Measurements from ENCODE around the gene UCHL1. TPM values are rescaled to one million over a fixed set of nuclear protein-coding genes. Genes with fewer than 3 reads are reported as not detected.

Gene UCHL1
- total RNA-seq, 1 donor from 2014 or later = 12.5 TPM

GRCh38 chr4:41232856-41233255 lies 23.9 kb upstream of the UCHL1 start:
- no peak overlapping the region for H3K27ac ChIP-seq (ENCODE audit: low read depth, low read length)
- H3K27me3 ChIP-seq (ENCODE audit: control insufficient read depth in 3 of 3, insufficient read depth in 3 of 3, low read length in 3 of 3) = no peaks in the 10 kb centered on the region
- no peaks in the 10 kb centered on the region for H3K4me1 ChIP-seq (ENCODE audit: control insufficient read depth in 3 of 3, insufficient read depth in 3 of 3, low read length in 3 of 3)
- H3K4me3 ChIP-seq (ENCODE audit: low read length in 3 of 3) = no peak overlapping the region
- H3K36me3 ChIP-seq (ENCODE audit: control insufficient read depth in 3 of 3, insufficient read depth in 3 of 3, low read length in 3 of 3) = no peaks in the 10 kb centered on the region
- no peak overlapping the region for H3K9ac ChIP-seq (ENCODE audit: low read depth in 1 of 3, low read length in 3 of 3)
- H3K9me3 ChIP-seq (ENCODE audit: control insufficient read depth in 3 of 3, low read length in 3 of 3) = no peaks in the 10 kb centered on the region

DNA sequence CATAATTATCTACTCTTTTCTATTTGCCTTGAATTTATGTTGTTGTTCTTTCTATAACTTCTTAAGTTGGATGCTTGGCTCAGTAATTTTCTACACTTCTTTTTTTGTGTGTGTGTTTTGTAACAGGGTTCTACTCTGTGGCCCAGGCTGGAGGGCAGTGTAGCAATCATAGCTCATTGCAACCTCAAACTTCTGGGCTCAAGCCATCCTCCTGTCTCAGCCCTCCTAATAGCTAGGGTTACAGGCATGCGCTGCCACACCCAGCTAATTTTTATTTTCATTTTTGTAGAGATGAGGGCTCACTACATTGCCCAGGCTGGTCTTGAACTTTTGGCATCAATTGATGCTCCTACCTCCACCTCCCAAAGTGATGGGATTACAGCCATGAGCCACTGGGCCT lies 20.7 kb upstream of the UCHL1 start:
- Histone ChIP-seq H3K27ac (ENCODE audit: low read depth, low read length) (no peak overlapping the region), H3K4me1 (ENCODE audit: control insufficient read depth in 3 of 3, insufficient read depth in 3 of 3, low read length in 3 of 3) (no peaks in the 10 kb centered on the region), H3K9ac (ENCODE audit: low read depth in 1 of 3, low read length in 3 of 3) (no peak overlapping the region), H3K27me3 (ENCODE audit: control insufficient read depth in 3 of 3, insufficient read depth in 3 of 3, low read length in 3 of 3) (no peaks in the 10 kb centered on the region), H3K9me3 (ENCODE audit: control insufficient read depth in 3 of 3, low read length in 3 of 3) (no peaks in the 10 kb centered on the region), H3K36me3 (ENCODE audit: control insufficient read depth in 3 of 3, insufficient read depth in 3 of 3, low read length in 3 of 3) (no peaks in the 10 kb centered on the region), H3K4me3 (ENCODE audit: low read length in 3 of 3) (no peak overlapping the region)

DNA sequence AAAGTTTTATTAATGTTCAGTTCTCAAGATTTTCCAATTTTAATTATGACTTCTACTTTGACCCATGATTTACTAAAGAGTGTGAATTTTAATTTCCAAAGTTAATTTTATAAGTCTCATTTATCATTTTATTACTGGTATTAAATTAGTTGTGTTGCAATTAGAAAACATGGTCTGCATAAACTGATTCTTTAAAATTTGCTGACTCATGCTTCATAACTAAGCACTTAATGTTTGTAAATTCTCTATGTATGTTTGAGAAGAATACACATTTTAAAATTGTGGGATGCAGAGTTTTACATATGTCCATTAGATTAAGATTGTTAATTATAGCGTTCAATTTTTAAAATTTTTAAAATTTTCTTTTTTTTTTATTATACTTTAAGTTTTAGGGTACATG lies 20.2 kb upstream of the UCHL1 start:
- H3K9me3 ChIP-seq (ENCODE audit: control insufficient read depth in 3 of 3, low read length in 3 of 3) = no peaks in the 10 kb centered on the region
- no peaks in the 10 kb centered on the region for H3K36me3 ChIP-seq (ENCODE audit: control insufficient read depth in 3 of 3, insufficient read depth in 3 of 3, low read length in 3 of 3)
- no peak overlapping the region for H3K27ac ChIP-seq (ENCODE audit: low read depth, low read length)
- no peak overlapping the region for H3K4me3 ChIP-seq (ENCODE audit: low read length in 3 of 3)
- no peaks in the 10 kb centered on the region for H3K27me3 ChIP-seq (ENCODE audit: control insufficient read depth in 3 of 3, insufficient read depth in 3 of 3, low read length in 3 of 3)
- H3K9ac ChIP-seq (ENCODE audit: low read depth in 1 of 3, low read length in 3 of 3) = no peak overlapping the region
- H3K4me1 ChIP-seq (ENCODE audit: control insufficient read depth in 3 of 3, insufficient read depth in 3 of 3, low read length in 3 of 3) = no peaks in the 10 kb centered on the region

DNA sequence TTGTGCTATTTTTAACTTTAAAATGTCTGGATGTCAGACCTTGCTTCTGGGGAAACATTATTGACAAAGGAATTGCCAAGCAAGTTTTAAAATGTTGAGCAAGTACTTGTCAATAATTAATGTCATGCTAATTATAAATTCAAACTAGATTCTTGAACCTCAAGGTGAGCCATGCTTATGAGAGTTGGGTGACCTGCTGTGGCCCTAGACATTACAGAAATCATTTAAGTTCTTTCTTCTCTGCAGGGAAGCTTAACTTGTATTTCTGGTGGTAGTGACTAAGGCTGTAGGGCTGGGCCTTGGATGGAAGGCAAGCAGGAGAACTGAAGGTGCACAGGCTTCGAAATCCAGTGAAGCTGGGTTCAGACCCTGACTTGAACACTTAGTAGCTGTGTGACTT lies 14.8 kb upstream of the UCHL1 start:
- Histone ChIP-seq H3K9ac (ENCODE audit: low read depth in 1 of 3, low read length in 3 of 3) (no peak overlapping the region), H3K4me1 (ENCODE audit: control insufficient read depth in 3 of 3, insufficient read depth in 3 of 3, low read length in 3 of 3) (no peaks in the 10 kb centered on the region), H3K27ac (ENCODE audit: low read depth, low read length) (no peak overlapping the region), H3K27me3 (ENCODE audit: control insufficient read depth in 3 of 3, insufficient read depth in 3 of 3, low read length in 3 of 3) (no peaks in the 10 kb centered on the region), H3K9me3 (ENCODE audit: control insufficient read depth in 3 of 3, low read length in 3 of 3) (no peaks in the 10 kb centered on the region), H3K36me3 (ENCODE audit: control insufficient read depth in 3 of 3, insufficient read depth in 3 of 3, low read length in 3 of 3) (no peaks in the 10 kb centered on the region), H3K4me3 (ENCODE audit: low read length in 3 of 3) (no peak overlapping the region)

GRCh38 chr4:41245983-41246382 lies 10.7 kb upstream of the UCHL1 start:
- Histone ChIP-seq H3K36me3 (ENCODE audit: control insufficient read depth in 3 of 3, insufficient read depth in 3 of 3, low read length in 3 of 3) (no peaks in the 10 kb centered on the region), H3K9ac (ENCODE audit: low read depth in 1 of 3, low read length in 3 of 3) (no peak overlapping the region), H3K9me3 (ENCODE audit: control insufficient read depth in 3 of 3, low read length in 3 of 3) (no peaks in the 10 kb centered on the region), H3K27me3 (ENCODE audit: control insufficient read depth in 3 of 3, insufficient read depth in 3 of 3, low read length in 3 of 3) (no peaks in the 10 kb centered on the region), H3K4me3 (ENCODE audit: low read length in 3 of 3) (no peak overlapping the region), H3K27ac (ENCODE audit: low read depth, low read length) (no peak overlapping the region), H3K4me1 (ENCODE audit: control insufficient read depth in 3 of 3, insufficient read depth in 3 of 3, low read length in 3 of 3) (no peaks in the 10 kb centered on the region)

GRCh38 chr4:41256131-41256739 lies 493 bp upstream of the UCHL1 start:
- no peaks in the 10 kb centered on the region for H3K36me3 ChIP-seq (ENCODE audit: control insufficient read depth in 3 of 3, insufficient read depth in 3 of 3, low read length in 3 of 3)
- H3K27ac ChIP-seq (ENCODE audit: low read depth, low read length) = no peak overlapping the region
- H3K9ac ChIP-seq (ENCODE audit: low read depth in 1 of 3, low read length in 3 of 3) = no peak overlapping the region
- H3K4me3 ChIP-seq (ENCODE audit: low read length in 3 of 3) = peak overlapping the region; percentile 54 to 64 (median 60)
- H3K27me3 ChIP-seq (ENCODE audit: control insufficient read depth in 3 of 3, insufficient read depth in 3 of 3, low read length in 3 of 3) = peaks cover 12 to 19% (median 16%) of the 10 kb centered on the region in 3 donors
- H3K4me1 ChIP-seq (ENCODE audit: control insufficient read depth in 3 of 3, insufficient read depth in 3 of 3, low read length in 3 of 3) = peaks cover 8 to 14% (median 13%) of the 10 kb centered on the region in 3 donors
- no peaks in the 10 kb centered on the region for H3K9me3 ChIP-seq (ENCODE audit: control insufficient read depth in 3 of 3, low read length in 3 of 3)

- H3K27me3 ChIP-seq (ENCODE audit: control insufficient read depth in 3 of 3, insufficient read depth in 3 of 3, low read length in 3 of 3) = peaks cover 12 to 19% (median 16%) of the 10 kb centered on the region in 3 donors
- peak overlapping the region in 1 of 3 donors; percentile 58 for H3K9ac ChIP-seq (ENCODE audit: low read depth in 1 of 3, low read length in 3 of 3)
- no peak overlapping the region for H3K27ac ChIP-seq (ENCODE audit: low read depth, low read length)
These were observed 651 bp downstream of the UCHL1 start for GRCh38 chr4:41257257-41257901.

GRCh38 chr4:41257906-41258305 lies 1.2 kb downstream of the UCHL1 start:
- H3K9me3 ChIP-seq (ENCODE audit: control insufficient read depth in 3 of 3, low read length in 3 of 3) = no peaks in the 10 kb centered on the region
- no peaks in the 10 kb centered on the region for H3K36me3 ChIP-seq (ENCODE audit: control insufficient read depth in 3 of 3, insufficient read depth in 3 of 3, low read length in 3 of 3)
- peak overlapping the region in 1 of 3 donors; percentile 60 for H3K4me3 ChIP-seq (ENCODE audit: low read length in 3 of 3)
- peaks cover 8 to 14% (median 13%) of the 10 kb centered on the region in 3 donors for H3K4me1 ChIP-seq (ENCODE audit: control insufficient read depth in 3 of 3, insufficient read depth in 3 of 3, low read length in 3 of 3)
- H3K27ac ChIP-seq (ENCODE audit: low read depth, low read length) = no peak overlapping the region
- peaks cover 12 to 19% (median 16%) of the 10 kb centered on the region in 3 donors for H3K27me3 ChIP-seq (ENCODE audit: control insufficient read depth in 3 of 3, insufficient read depth in 3 of 3, low read length in 3 of 3)
- no peak overlapping the region for H3K9ac ChIP-seq (ENCODE audit: low read depth in 1 of 3, low read length in 3 of 3)

More at GRCh38 chr4:41257257-41257901, 651 bp downstream of the UCHL1 start:
- H3K4me1 ChIP-seq (ENCODE audit: control insufficient read depth in 3 of 3, insufficient read depth in 3 of 3, low read length in 3 of 3) = peaks cover 8 to 14% (median 13%) of the 10 kb centered on the region in 3 donors
- H3K9me3 ChIP-seq (ENCODE audit: control insufficient read depth in 3 of 3, low read length in 3 of 3) = no peaks in the 10 kb centered on the region
- peak overlapping the region; percentile 54 to 64 (median 60) for H3K4me3 ChIP-seq (ENCODE audit: low read length in 3 of 3)
- no peaks in the 10 kb centered on the region for H3K36me3 ChIP-seq (ENCODE audit: control insufficient read depth in 3 of 3, insufficient read depth in 3 of 3, low read length in 3 of 3)

DNA sequence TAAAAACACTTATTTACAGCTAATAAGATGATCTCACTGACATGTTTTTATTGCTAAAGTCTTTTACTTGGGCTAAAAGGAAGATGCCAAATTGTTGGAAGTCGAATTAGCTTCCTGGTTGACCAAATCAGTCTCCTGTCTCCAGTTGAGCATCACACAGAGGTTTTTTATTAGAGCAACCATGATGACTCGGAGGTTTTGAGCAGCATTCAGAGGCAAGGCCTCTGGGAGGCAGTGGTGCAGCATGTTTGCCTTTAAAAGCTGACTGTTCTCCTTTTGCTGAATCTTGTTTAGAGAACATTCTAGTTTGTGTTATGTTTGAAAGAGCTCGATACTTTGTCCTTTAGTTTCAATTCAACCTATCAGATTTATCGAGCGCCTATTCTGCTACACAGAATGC lies 2.1 kb downstream of the UCHL1 start:
- no peak overlapping the region for H3K9ac ChIP-seq (ENCODE audit: low read depth in 1 of 3, low read length in 3 of 3)

DNA sequence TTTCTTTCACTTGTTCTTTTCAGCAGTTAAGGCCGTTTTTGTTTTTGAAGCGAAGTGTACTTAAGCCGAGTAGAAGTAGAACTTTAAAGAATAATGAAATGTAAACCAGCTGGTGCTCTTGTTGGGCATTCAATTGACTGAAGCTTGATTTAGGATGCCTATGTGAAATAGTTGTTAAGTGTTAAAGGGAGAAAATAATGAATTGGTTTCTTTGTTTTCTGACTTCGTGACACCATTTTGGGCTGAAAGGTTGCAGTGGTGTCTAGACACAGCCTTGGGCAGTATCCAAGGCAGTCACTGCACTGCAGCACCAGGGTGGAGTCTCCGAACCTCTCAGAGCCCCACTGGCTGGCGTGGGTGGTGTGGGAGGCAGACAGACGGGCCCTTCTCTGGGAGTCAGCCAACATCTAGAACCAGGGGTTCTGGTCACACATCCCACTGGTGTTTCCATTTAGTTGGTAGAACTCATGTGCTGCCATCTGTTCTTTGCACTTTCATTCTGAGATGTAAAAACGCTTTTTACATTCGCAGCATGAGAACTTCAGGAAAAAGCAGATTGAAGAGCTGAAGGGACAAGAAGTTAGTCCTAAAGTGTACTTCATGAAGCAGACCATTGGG lies 3.5 kb downstream of the UCHL1 start:
- Histone ChIP-seq H3K9me3 (ENCODE audit: control insufficient read depth in 3 of 3, low read length in 3 of 3) (no peaks in the 10 kb centered on the region), H3K9ac (ENCODE audit: low read depth in 1 of 3, low read length in 3 of 3) (no peak overlapping the region)

More for the DNA sequence above, 2.1 kb downstream of the UCHL1 start:
- H3K9me3 ChIP-seq (ENCODE audit: control insufficient read depth in 3 of 3, low read length in 3 of 3) = no peaks in the 10 kb centered on the region
- peaks cover 12 to 19% (median 16%) of the 10 kb centered on the region in 3 donors for H3K27me3 ChIP-seq (ENCODE audit: control insufficient read depth in 3 of 3, insufficient read depth in 3 of 3, low read length in 3 of 3)
- no peaks in the 10 kb centered on the region for H3K36me3 ChIP-seq (ENCODE audit: control insufficient read depth in 3 of 3, insufficient read depth in 3 of 3, low read length in 3 of 3)
- no peak overlapping the region for H3K4me3 ChIP-seq (ENCODE audit: low read length in 3 of 3)
- H3K4me1 ChIP-seq (ENCODE audit: control insufficient read depth in 3 of 3, insufficient read depth in 3 of 3, low read length in 3 of 3) = peaks cover 8 to 14% (median 13%) of the 10 kb centered on the region in 3 donors
- no peak overlapping the region for H3K27ac ChIP-seq (ENCODE audit: low read depth, low read length)

More for the DNA sequence above, 3.5 kb downstream of the UCHL1 start:
- Histone ChIP-seq H3K4me1 (ENCODE audit: control insufficient read depth in 3 of 3, insufficient read depth in 3 of 3, low read length in 3 of 3) (peaks cover 8 to 14% (median 13%) of the 10 kb centered on the region in 3 donors), H3K27me3 (ENCODE audit: control insufficient read depth in 3 of 3, insufficient read depth in 3 of 3, low read length in 3 of 3) (peaks cover 8 to 19% (median 16%) of the 10 kb centered on the region in 3 donors), H3K27ac (ENCODE audit: low read depth, low read length) (no peak overlapping the region), H3K36me3 (ENCODE audit: control insufficient read depth in 3 of 3, insufficient read depth in 3 of 3, low read length in 3 of 3) (no peaks in the 10 kb centered on the region), H3K4me3 (ENCODE audit: low read length in 3 of 3) (no peak overlapping the region)

Measured in skeletal muscle tissue (tissue), 4 donors.